ENCODE data around the gene INPP5A. TPM values are rescaled to one million over a fixed set of nuclear protein-coding genes. Genes with fewer than 3 reads are reported as not detected.

INPP5A gene
- total RNA-seq, 2 donors from 2014 or later: 9.2 to 14.5 TPM

GRCh38 chr10:132806110-132806509 is 268.5 kb downstream of the INPP5A start:
- intact Hi-C loops (cut with DNase I): no loop called here
- H3K4me1 ChIP-seq: no peaks in the 10 kb centered on the region
- DNase-seq (no peak), ATAC-seq (no peak)
- TF ChIP-seq POLR2A (IDR thresholded peaks at IDR 0.05) (no peak), CTCF (IDR thresholded peaks at IDR 0.05) (no peak)
- H3K9me3 ChIP-seq: no peaks in the 10 kb centered on the region
- H3K36me3 ChIP-seq (replicated peaks in 1 of 2; ENCODE audit: insufficient read depth in 1 of 2, low read depth in 2 of 2): no peaks in the 10 kb centered on the region
- 54 to 58% methylated on average over 7 of the region's 7 CpGs for WGBS, 2 donors
- no peak overlapping the region for H3K4me3 ChIP-seq
- no peaks in the 10 kb centered on the region for H3K27me3 ChIP-seq
- H3K27ac ChIP-seq: no peak overlapping the region

GRCh38 chr10:132806561-132807003 is 269.0 kb downstream of the INPP5A start:
- 65 to 75% methylated on average over 16 to 25 of the region's 25 CpGs for WGBS, 2 donors
- no peak for DNase-seq
- Histone ChIP-seq H3K4me1 (no peaks in the 10 kb centered on the region), H3K27ac (no peak overlapping the region), H3K36me3 (replicated peaks in 1 of 2; ENCODE audit: insufficient read depth in 1 of 2, low read depth in 2 of 2) (no peaks in the 10 kb centered on the region), H3K9me3 (no peaks in the 10 kb centered on the region), H3K4me3 (no peak overlapping the region), H3K27me3 (no peaks in the 10 kb centered on the region)
- no peak for TF ChIP-seq POLR2A (IDR thresholded peaks at IDR 0.05)
- TF ChIP-seq CTCF (IDR thresholded peaks at IDR 0.05): no peak
- no peak for ATAC-seq
- intact Hi-C loops (cut with DNase I): no loop called here

GRCh38 chr10:132807621-132808049 is 270.0 kb downstream of the INPP5A start:
- intact Hi-C loops (cut with DNase I): no loop called here

GRCh38 chr10:132808383-132809231 is 271.0 kb downstream of the INPP5A start:
- no peaks in the 10 kb centered on the region for H3K27me3 ChIP-seq
- no peaks in the 10 kb centered on the region for H3K9me3 ChIP-seq
- TF ChIP-seq POLR2A (IDR thresholded peaks at IDR 0.05) (no peak), CTCF (IDR thresholded peaks at IDR 0.05) (no peak)
- no peaks in the 10 kb centered on the region for H3K36me3 ChIP-seq (replicated peaks in 1 of 2; ENCODE audit: insufficient read depth in 1 of 2, low read depth in 2 of 2)
- H3K4me3 ChIP-seq: no peak overlapping the region
- ATAC-seq: no peak
- intact Hi-C loops (cut with DNase I): no loop called here
- H3K4me1 ChIP-seq: no peaks in the 10 kb centered on the region
- H3K27ac ChIP-seq: no peak overlapping the region
- 43 to 51% methylated on average over 26 to 42 of the region's 42 CpGs for WGBS, 2 donors
- DNase-seq: no peak

More at GRCh38 chr10:132807621-132808049, 270.0 kb downstream of the INPP5A start:
- no peak overlapping the region for H3K4me3 ChIP-seq
- no peak for ATAC-seq
- H3K27ac ChIP-seq: no peak overlapping the region
- H3K9me3 ChIP-seq: no peaks in the 10 kb centered on the region
- TF ChIP-seq CTCF (IDR thresholded peaks at IDR 0.05) (no peak), POLR2A (IDR thresholded peaks at IDR 0.05) (no peak)
- no peaks in the 10 kb centered on the region for H3K27me3 ChIP-seq
- 81% methylated on average over 23 of the region's 27 CpGs; no CpG with 5 or more reads in 1 of the 2 donors for WGBS, 2 donors
- H3K4me1 ChIP-seq: no peaks in the 10 kb centered on the region
- no peak for DNase-seq
- no peaks in the 10 kb centered on the region for H3K36me3 ChIP-seq (replicated peaks in 1 of 2; ENCODE audit: insufficient read depth in 1 of 2, low read depth in 2 of 2)
